Inferior parietal cortex (tissue), 1 donor: ENCODE measurements around the gene TIAM2.
"Not testable (repeated sequence)": the region's sequence is repeated elsewhere in the genome, so short reads cannot be mapped to it uniquely, and the experiment has no call there.

Experiments used
- DNase-seq: peaks from one replicate; pipeline ENCODE4 v3.0.0-alpha.2; 2016; ENCODE audit errors: extremely low spot score

Gene TIAM2

DNA sequence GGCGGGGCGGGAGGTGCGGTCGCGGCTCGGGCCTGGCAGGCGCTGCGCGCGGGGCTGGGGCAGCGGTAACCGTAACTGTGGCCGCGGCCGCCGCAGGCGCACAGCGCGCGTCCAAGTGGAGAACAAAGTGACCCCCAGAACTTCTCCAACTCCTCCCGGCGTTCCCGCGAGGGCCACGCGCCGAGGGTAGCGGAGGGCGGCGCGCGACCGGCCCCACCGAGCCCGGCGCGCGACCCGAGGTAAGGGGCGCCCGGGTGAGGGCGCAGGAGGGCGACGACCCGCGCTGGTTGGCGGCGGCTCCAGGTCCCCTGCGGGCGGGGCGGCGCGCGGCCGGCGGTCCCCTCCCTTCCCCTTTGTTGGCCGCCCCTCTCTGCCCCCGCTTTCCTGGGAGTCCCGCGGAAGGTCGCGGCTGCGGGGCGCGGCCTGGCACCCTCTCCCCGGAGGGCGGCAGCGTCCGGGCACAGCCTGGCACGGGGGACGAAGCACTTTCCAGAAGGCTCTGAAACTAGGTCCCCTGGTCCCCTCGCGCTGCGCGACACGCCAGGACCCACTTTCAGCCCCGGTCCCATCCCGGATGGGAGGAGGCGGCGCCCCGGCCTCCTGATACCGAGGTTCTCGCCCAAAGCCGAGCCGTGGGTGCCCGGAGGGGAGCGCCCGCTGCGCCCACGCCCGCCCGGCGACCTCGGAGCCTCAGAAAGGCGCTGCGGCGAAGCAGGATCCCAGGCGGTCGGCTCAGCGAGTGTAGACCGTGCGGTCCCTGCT is at the start of gene TIAM2:
TSS of gene TIAM2 (plus strand) at position 62 of the 762 bp plus-strand sequence. CDS start 133,909 bp downstream, outside the sequence.
- DNase-seq = no peak

DNA sequence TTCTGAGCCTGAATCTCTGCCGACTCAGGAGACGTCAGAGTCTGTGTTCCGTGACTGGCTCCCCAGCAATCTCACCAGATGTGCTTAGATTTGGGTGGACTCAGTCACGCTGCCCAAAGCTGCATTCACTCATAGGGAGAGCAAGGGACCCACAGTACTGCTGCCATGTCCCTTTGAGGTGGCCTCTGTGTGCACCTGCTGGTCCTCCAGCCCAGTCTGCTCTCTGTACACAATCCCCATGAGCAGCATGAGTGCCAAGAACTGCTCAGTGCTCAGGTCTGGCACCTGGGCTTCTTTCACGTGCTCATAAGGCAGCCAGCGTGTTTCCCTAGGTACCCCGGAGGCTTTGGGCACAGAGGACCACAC is 44.2 kb upstream of the TIAM2 start:
- no peak for DNase-seq

DNA sequence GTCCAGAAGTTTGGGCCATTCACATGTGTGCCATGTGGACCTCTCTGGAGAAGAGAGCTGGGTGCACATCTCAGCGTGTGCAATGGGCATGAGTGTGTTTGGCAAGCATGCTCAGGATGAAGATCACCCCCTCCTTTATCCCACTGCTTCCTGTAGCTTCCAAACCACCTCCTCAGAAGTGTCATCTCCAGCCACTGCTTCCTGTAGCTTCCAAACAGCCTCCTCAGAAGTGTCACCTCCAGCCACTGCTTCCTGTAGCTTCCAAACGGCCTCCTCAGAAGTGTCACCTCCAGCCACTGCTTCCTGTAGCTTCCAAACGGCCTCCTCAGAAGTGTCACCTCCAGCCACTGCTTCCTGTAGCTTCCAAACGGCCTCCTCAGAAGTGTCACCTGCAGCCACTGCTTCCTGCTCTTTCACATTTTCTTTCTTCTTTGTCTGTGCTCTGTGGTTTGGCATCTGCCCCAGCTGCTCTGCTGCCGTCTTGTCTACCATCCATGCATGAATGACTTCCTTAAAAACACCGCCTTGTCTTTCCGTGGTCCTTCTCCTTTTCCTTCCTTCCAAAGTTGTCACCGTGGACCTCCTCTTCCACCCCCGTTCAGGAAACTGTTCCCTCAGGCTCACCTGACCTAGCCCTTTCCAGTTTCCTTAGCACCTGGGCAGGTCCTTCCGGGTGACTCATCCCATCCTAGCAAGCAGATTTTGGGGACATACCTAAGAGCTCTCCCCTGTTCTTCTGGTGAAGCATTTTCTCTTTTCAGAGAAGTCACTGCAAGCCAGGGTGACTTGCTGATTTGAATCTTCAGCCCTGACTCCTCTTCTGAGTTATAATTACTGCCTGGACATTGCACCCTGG is 43.5 kb upstream of the TIAM2 start:
- DNase-seq = no peak

DNA sequence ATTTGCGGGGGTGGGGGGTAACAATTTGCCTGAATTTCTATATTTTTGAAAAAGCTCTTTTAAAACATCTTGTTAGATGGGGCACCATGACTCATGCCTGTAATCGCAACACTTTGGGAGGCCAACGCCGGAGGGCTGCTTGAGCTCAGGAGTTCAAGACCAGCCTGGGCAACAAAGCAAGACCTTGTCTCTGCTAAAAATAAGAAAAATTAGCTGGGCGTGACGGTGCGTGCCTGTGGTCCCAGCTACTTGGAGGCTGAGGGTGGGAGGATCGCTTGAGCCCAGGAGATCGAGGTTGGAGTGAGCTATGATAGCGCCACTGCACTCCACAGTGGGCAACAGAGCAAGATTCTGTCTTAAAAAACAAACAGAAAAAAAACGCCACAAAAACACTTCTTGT is 41.5 kb upstream of the TIAM2 start:
- DNase-seq = no peak

DNA sequence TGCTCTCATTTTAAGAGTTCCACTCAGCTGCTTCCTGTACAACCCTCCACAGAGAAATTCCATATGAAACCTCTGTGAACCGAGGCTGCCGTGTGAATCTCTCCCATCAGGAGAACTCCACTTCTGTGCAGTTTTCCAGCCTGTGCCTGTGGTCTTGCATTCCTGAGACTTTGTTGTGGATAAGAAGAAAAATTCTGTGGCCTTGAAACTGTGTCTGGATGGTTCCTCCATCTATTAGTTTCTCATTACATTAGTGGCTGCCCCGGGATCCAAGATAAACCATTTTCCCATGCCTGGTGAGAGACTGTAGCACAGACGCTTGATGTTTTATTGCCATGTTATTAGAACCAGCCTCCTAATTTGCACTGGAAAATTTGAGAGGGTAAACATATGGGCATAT is 40.8 kb upstream of the TIAM2 start:
- DNase-seq = no peak

DNA sequence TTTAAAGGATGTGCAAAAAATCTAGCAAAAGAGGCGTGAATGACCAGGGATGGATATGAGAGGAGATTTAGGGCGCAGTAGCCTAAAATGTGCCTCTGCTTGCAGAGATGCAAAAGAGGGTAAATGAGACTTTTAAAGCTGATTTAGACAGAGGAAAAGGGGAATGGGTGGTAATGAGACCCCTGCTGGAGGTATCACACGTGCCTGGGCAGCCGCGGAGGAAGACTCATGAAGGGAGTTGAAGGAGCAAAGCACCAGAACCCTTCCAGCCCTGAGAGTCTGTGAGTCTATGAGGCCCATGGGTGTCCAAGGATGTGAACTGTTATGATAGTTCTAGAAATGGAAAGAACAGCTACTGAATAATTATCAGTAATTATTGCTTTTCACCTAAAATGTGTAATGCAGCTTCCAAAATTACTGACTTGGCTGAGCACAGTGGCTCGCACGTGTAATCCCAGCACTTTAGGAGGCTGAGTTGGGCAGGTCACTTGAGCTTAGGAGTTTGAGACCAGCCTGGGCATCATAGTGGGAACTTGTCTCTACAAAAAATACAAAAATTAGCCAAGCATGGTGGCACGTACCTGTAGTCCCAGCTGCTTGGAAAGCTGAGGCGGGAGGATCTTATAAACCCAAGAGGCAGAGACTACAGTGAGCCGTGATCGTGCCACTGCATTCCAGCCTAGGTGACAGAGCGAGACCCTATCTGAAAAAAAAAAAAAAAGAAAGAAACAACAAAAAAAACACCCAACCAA is 38.2 kb upstream of the TIAM2 start:
- DNase-seq = no peak

DNA sequence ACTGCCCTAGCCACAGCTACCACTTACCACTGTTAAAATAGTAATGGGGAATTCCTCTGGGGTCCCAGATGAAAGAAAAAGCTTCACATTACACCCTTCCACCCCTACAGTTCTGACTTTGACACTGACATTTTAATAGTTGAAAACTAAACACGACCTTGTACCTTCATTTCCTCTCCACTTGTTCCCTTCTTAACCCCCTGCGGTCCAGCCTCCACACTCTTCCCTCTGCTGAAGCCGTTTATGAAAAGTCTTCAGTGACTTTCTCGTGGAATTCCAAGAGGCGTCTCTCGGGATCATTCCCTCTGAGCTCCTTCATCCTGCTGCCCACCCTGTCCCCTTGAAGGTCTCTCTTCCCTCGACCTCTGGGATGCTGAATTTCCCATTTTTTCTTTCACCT is 36.6 kb upstream of the TIAM2 start:
- DNase-seq = no peak

DNA sequence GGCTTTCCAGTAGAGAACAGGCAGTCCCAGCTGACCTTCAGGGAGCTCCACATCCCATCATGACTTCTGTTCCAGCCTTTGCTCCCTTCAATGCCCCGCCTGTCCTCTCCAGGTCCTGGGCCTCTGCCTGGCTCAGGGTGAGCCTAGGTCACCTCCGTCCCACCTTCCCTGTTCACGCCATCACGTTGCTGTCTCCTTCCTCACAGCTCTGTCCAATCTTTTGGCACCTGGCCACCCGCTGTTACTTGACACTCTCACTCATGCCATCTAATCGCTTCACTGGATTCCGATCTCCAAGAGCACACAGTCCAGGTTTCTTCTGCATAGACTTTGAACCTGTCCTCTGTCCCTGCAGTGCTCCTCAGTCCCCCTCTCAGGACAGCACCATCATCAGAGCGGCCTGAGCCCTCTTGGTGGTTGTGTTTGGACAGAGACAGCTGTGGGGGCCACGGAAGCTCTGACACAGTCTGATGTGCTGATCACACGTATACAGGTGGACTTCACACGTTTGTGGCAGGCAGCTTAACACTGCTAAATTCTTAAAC is 34.7 kb upstream of the TIAM2 start:
- DNase-seq = no peak

DNA sequence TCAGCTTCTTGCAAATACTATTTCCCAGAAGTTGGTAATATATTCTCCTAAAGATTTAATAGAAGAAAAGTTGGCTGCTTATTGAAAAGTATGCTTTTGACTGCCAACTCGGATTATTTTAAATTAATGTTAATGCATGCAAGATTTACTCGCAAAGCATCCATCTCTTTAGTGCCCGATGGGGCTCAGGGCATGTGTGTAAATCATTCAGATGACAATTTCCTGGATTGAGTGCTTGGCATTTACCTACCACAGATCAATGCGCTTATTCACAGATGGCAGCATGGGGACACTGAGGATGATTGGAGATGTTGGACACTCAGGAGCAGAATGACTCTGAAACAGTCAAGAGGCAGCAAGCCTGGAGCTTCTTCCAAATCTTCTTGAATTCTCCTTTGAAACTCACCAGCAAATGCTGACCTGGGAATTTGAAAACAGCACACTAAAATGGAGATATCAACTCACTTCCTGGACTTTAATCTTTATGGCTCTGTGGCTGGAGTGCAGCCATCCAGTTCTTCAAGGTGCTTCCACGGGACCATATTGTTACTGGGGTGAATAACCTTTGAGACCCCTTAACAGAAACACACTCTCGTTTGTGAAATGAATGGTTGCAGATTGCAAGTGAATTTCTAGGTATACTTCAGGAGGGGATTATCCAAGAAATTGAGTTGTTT is 34.1 kb upstream of the TIAM2 start:
- DNase-seq = no peak

DNA sequence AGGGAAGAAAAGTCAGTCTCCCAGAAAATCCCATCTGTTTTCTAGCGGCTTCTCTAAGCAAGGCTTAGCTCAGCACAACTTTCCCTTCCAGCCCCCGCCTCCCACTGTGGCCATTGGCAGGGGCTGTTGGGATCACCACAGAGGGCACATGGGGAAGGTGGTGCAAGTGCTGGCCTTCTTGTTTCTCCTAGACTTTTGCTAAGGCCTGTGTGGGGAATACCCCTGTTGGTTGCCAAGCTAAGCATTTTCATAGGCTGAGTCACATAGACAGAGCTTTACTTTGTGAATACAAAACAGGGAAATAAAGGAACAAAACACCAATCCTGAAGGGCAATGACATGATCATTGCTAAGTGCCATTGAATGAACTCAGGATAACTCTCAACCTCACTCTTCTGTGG is 32.4 kb upstream of the TIAM2 start:
- DNase-seq = no peak

DNA sequence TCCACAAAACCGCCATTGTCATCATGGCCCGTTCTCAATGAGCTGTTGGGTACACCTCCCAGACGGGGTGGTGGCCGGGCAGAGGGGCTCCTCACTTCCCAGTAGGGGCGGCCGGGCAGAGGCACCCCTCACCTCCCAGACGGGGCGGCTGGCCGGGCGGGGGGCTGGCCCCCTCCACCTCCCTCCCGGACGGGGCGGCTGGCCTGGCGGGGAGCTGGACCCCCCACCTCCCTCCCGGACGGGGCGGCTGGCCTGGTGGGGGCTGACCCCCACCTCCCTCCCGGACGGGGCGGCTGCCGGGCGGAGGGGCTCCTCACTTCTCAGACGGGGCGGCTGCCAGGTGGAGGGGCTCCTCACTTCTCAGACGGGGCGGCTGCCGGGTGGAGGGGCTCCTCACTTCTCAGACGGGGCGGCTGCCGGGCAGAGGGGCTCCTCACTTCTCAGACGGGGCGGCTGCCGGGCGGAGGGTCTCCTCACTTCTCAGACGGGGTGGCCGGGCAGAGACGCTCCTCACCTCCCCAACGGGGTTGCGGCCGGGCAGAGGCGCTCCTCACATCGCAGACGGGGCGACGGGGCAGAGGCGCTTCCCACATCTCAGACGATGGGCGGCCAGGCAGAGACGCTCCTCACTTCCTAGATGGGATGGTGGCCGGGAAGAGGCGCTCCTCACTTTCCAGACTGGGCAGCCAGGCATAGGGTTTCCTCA is 28.9 kb upstream of the TIAM2 start:
- DNase-seq = not testable (repeated sequence)

DNA sequence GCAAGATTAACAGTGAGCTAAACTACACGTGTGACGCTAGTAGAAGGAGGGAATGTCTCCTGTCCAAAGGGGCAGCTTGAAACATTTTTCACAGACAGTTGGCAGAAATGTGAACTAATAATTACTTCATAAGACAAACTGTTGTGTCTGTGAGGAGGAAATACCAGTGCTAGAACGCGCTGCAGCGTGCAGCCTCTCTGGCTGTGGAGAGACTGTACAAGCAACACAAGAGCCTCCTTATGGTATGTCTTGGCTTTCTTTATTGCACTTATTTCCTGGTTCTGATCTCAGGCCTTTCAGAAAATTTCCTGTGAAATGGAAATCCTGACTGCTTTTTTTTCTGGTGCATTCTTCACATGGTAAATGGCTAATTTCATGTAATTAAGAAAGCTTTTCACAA is 25.3 kb upstream of the TIAM2 start:
- no peak for DNase-seq

DNA sequence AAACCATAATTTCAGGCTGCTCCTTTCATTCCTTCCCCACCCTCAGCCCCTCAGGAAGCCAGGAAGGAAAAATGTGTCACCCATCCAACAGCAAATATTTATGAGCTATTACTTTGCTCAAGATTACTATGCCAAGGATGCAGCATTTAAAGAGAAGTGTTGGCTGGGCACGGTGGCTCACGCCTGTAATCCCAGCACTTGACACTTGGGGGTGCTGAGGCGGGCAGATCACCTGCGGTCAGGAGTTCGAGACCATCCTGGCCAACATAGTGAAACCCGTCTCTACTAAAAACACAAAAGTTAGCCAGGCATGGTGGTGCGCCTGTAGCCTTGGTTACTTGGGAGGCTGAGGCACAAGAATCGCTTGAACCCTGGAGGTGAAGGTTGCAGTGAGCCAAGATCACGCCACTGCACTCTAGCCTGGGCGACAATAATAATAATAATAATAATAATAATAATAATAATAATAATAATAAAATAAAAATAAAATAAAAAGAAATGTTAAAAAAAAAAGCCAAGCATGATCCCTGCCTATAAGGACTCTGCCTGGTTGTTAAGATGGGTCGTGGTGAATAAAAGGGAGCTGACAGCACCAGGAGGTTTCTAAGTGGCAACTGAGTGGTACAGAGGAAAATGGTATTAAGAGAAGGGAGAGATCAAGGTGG is 20.5 kb upstream of the TIAM2 start:
- no peak for DNase-seq

DNA sequence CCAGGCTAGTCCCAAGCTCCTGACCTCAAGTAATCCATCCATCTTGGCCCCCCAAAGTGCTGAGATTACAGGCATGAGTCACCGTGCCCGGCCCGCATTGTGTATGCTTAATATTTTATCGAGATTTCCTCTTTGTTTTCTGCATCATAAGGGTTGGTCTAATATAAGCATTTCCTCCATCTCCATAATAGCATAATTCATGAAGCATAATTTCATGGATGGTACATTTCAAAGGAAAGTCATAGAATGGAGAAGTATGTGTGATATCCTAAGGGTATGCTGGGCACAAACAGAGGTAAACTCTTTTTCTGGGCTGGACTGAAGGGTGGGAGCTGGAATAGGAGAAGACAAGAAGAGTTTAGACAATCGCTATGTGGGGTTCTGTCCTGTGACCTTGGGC is 17.5 kb upstream of the TIAM2 start:
- no peak for DNase-seq

DNA sequence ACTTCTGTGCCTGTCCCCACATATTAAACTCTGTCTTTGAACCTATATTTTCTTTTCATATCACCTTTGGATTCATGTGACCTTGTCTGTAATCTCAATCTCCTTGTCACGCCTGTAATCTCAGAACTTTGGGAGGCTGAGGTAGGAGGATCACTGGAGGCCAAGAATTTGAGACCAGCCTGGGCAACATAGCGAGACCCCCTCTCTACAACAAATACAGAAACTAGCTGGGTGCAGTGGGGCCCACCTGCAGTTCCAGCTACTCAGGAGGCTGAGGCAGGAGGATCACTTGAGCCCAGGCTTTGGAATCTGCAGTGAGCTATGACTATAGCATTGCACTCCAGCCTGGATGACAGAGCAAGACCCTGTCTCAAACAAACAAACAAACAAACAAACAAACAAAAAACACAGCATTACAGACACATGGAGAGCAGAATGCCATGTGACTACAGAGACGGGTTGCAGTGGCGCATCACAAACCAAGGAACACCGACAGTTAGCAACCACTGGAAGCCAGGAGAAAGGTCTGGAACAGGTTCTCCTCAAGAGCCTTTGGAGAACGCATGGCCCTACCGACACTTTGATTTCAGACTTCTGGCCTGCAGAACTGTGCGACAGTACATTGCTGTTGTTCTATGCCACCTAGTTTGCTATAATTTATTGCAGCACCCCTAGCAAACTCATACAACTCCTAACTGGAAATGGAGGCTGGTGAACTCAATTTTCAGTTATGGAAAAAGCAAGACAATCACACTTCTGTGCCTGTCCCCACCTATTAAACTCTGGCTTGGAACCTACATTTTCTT is 14.6 kb upstream of the TIAM2 start:
- DNase-seq = no peak

DNA sequence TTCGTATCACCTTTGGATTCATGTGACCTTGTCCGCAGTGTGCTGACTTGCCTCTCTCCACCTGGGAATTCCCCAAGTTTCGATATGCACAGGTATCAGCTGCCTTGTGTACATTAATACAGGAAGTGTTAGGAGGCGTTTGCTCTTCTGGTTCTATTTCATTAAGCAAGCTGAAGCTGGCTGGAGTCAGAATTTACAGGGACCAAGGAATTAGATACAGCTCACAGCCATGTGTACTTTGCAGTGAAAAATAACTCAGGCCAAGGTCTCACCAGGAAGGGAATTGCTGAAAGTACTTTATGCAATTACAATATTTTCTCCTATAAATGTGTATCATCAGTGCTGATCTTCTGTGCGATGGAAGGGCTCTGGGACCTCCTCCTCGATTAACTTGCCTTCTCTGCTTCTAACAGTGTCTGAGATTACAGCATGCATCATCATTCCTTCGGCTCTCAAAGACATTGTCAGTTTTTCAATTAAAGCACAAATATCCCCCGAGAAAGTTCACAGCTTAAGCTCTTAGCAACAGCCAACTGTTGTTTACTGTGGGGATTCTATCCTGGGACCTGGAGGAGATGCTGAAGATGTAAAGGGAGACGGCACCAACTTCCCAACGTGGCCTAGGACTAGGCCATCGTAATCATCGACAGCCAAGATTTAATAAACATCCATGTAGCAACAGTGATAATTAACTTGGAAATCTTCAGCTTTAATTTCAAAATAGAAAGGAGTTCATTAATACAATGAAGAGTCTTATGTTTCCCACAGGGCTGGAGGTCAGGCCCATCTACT is 13.8 kb upstream of the TIAM2 start:
- DNase-seq = no peak

DNA sequence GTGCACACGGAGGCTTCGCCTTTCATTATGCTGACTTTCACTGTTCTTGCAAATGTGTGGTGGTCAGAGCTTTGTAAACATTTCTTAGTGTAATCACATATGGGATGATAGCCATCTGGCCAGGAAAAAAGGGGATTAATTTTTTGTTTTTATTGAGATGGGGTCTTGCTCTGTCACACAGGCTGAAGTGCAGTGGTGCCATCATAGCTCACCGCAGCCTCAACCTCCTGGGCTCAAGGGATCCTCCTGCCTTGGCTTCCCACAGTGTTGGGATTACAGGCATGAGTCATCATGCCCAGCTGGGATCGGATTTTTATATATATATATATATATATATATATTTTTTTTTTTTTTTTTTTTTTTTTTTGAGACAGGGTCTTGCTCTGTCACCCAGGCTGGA is 11.0 kb upstream of the TIAM2 start:
- no peak for DNase-seq

DNA sequence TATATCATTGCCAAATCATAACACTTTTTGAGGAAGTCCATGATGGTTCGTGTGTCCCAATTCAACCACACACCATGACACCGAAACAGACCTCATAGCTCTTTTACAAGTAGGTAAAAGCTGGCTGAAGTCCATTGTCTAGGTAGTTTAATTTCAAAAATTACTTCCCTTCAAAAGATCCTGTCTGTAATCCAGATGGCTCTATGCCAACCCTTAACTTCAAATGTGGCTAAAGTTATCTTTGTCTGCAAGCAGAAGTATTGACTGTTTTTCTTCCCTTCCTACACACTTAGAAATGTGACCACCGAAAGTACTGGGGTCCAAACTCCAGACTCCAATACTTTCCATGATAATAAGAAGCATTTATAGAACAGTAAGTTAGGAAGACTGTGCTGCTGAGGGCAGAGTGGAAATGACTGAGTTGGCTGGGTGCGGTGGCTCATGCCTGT is 8.3 kb upstream of the TIAM2 start:
- DNase-seq = no peak

DNA sequence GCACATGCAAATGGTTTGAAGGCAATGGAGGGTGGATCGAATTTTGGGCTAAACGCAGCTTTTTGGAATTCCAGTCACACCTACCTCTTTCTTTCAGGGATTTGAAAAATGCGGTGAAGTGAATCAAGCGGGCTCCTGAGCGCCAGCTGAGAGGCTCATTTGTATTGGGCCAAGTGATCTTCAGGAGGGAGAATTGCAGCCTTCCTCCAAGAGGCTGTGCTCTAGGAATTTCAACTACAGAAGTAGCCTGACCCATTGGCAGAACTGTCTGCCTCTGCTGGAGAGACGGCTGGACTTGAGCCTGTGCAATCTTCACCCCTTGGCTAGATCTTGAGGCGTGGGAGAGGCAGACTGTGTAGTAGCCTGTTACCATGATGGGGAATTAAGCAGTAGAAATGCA is 5.7 kb upstream of the TIAM2 start:
- no peak for DNase-seq
